Measurements from ENCODE around the gene TMEM255B. TPM values are rescaled to one million over a fixed set of nuclear protein-coding genes. Genes with fewer than 3 reads are reported as not detected.

The TMEM255B gene
- total RNA-seq, 1 experiment from 2014 or later = 7.7 TPM

GRCh38 chr13:113809934-113810333 lies 50.9 kb downstream of the TMEM255B start:
- H3K36me3 ChIP-seq (ENCODE audit: control insufficient read depth in 1 of 2, insufficient read depth in 2 of 2, low read length in 2 of 2) = no peaks in the 10 kb centered on the region
- ATAC-seq (no peak), DNase-seq (ENCODE audit: low read depth, low spot score) (no peak)
- ChIA-PET CTCF (no interaction called here), POLR2A (no interaction called here), RAD21 (ENCODE audit: low non-redundant PET in 1 of 2, low total read pairs in 2 of 2, uncharacterized antibody in 2 of 2, unreplicated experiment in 2 of 2) (no interaction called here)
- H3K27me3 ChIP-seq (ENCODE audit: insufficient read depth, low read length) = no peaks in the 10 kb centered on the region
- no peak overlapping the region for H2AFZ ChIP-seq (ENCODE audit: low read depth, low read length, poor library complexity, severe bottlenecking)
- no peak overlapping the region for H3K4me3 ChIP-seq (replicated peaks in 1 of 2; ENCODE audit: low read depth in 1 of 2, low read length in 2 of 2)
- H3K9me3 ChIP-seq (ENCODE audit: control insufficient read depth in 1 of 2, insufficient read depth in 1 of 2, low read depth in 1 of 2, low read length in 2 of 2) = peaks cover 16 to 17% of the 10 kb centered on the region in 2 experiments; a peak in 2 of 4 replicates
- no peak overlapping the region for H3K4me2 ChIP-seq (ENCODE audit: low read length)
- BruUV-seq (replicated peaks) = no TSS peak
- no peaks in the 10 kb centered on the region for H3K9me2 ChIP-seq (ENCODE audit: insufficient read depth)
- H3K79me2 ChIP-seq (ENCODE audit: insufficient read depth, low read length) = no peaks in the 10 kb centered on the region
- H3K9ac ChIP-seq (ENCODE audit: low read length) = no peak overlapping the region
- intact Hi-C loops (cut with micrococcal nuclease) = no loop called here
- no peak for TF ChIP-seq CEBPB (IDR thresholded peaks at IDR 0.05; ENCODE audit: low read depth)
- TF ChIP-seq CTCF (IDR thresholded peaks at IDR 0.05 in 2 of 3, conservative IDR thresholded peaks at IDR 0.05 in 1 of 3; ENCODE audit: borderline replicate concordance in 1 of 3, insufficient read depth in 1 of 3, low read depth in 2 of 3, low read length in 2 of 3) = no peak
- no peak for TF ChIP-seq ATF3 (IDR thresholded peaks at IDR 0.05)
- no peak for TF ChIP-seq REST (IDR thresholded peaks at IDR 0.05; ENCODE audit: low read depth)
- no peak for TF ChIP-seq TCF7L2 (IDR thresholded peaks at IDR 0.05; ENCODE audit: borderline replicate concordance, extremely low read depth, insufficient read depth, insufficient read length)
- no peak for TF ChIP-seq SRF (IDR thresholded peaks at IDR 0.05; ENCODE audit: low read depth)
- no peak for TF ChIP-seq YY1 (IDR thresholded peaks at IDR 0.05; ENCODE audit: extremely low read depth, insufficient replicate concordance, low read depth, low read length)
- no peak for TF ChIP-seq ZBTB33 (IDR thresholded peaks at IDR 0.05; ENCODE audit: extremely low read depth, insufficient replicate concordance, low read length)
- no peak for TF ChIP-seq MAX (IDR thresholded peaks at IDR 0.05)
- TF ChIP-seq EZH2 (IDR thresholded peaks at IDR 0.05) = no peak
- no peak for TF ChIP-seq JUND (IDR thresholded peaks at IDR 0.05)
- TF ChIP-seq FOSL1 (IDR thresholded peaks at IDR 0.05; ENCODE audit: low read depth) = no peak
- TF ChIP-seq POLR2AphosphoS5 (IDR thresholded peaks at IDR 0.05; ENCODE audit: low read depth, low read length) = no peak
- TF ChIP-seq EZH2phosphoT487 (IDR thresholded peaks at IDR 0.05; ENCODE audit: borderline replicate concordance) = no peak
- no peak for TF ChIP-seq ZFX (IDR thresholded peaks at IDR 0.05)
- TF ChIP-seq SP1 (IDR thresholded peaks at IDR 0.05; ENCODE audit: low read depth) = no peak
- TF ChIP-seq CBX3 (IDR thresholded peaks at IDR 0.05; ENCODE audit: low read depth) = no peak
- no peak for TF ChIP-seq POLR2A (IDR thresholded peaks at IDR 0.05; ENCODE audit: borderline replicate concordance, extremely low read depth, insufficient read depth, insufficient read length)
- H3K27ac ChIP-seq (ENCODE audit: low read depth, low read length) = no peak overlapping the region
- peaks cover 1 to 8% of the 10 kb centered on the region in 2 experiments for H3K4me1 ChIP-seq (ENCODE audit: control insufficient read depth in 1 of 2, insufficient read depth in 2 of 2, low read length in 2 of 2)
- H4K20me1 ChIP-seq (ENCODE audit: insufficient read depth) = no peaks in the 10 kb centered on the region
